ENCODE data around the gene ISY1. TPM values are rescaled to one million over a fixed set of nuclear protein-coding genes. Genes with fewer than 3 reads are reported as not detected.

Gene ISY1
- polyA plus RNA-seq, 2 of the 4 experiments (the other 2 are of a cell fraction) = 23.2 to 27.6 TPM

DNA sequence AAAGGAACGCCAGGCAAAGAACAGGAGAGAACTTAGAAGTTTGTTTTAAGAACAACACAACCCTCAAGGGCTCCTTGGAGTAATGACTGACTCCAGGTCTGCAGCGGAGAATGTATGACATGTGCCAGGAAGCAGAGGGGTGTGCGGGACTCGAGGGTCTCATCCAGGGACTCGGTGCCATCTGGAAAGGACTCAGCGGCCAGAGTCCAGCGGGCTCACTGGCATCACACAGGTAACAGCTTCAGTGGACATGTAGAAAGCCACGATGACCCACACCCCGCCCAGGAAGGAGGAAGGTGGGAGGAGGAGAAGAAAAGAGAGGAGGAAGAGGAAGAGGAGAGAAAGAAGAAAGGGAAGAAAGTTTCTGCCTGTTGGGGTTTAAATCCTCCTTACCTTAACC is 78.8 kb downstream of the ISY1 start:
- ATAC-seq (no peak), FAIRE-seq (no peak), DNase-seq (ENCODE audit: low read depth in 1 of 2, low spot score in 1 of 2) (no peak)
- TF ChIP-seq, protein P1, sequence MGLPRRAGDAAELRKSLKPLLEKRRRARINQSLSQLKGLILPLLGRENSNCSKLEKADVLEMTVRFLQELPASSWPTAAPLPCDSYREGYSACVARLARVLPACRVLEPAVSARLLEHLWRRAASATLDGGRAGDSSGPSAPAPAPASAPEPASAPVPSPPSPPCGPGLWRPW (IDR thresholded peaks at IDR 0.05) = no peak
- no peak for TF ChIP-seq CBX8 (IDR thresholded peaks at IDR 0.05)
- no peak for TF ChIP-seq MAZ (IDR thresholded peaks at IDR 0.05; ENCODE audit: borderline replicate concordance, low read depth, low read length)
- TF ChIP-seq, protein P2, sequence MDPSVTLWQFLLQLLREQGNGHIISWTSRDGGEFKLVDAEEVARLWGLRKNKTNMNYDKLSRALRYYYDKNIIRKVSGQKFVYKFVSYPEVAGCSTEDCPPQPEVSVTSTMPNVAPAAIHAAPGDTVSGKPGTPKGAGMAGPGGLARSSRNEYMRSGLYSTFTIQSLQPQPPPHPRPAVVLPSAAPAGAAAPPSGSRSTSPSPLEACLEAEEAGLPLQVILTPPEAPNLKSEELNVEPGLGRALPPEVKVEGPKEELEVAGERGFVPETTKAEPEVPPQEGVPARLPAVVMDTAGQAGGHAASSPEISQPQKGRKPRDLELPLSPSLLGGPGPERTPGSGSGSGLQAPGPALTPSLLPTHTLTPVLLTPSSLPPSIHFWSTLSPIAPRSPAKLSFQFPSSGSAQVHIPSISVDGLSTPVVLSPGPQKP (IDR thresholded peaks at IDR 0.05; ENCODE audit: low read depth, low read length) = no peak
- TF ChIP-seq, protein P3, sequence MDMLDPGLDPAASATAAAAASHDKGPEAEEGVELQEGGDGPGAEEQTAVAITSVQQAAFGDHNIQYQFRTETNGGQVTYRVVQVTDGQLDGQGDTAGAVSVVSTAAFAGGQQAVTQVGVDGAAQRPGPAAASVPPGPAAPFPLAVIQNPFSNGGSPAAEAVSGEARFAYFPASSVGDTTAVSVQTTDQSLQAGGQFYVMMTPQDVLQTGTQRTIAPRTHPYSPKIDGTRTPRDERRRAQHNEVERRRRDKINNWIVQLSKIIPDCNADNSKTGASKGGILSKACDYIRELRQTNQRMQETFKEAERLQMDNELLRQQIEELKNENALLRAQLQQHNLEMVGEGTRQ (IDR thresholded peaks at IDR 0.05) = no peak
- TF ChIP-seq BHLHE40 (IDR thresholded peaks at IDR 0.05; ENCODE audit: low read depth, low read length) = no peak
- TF ChIP-seq EHMT2 (IDR thresholded peaks at IDR 0.05; ENCODE audit: low read depth) = no peak
- no peak for TF ChIP-seq EHF (CRISPR knock-in tag; IDR thresholded peaks at IDR 0.05)
- no peak for TF ChIP-seq RNF2 (IDR thresholded peaks at IDR 0.05; ENCODE audit: borderline replicate concordance, low read depth)
- Histone ChIP-seq H3K9me3 (no peaks in the 10 kb centered on the region), H3K27ac (no peak overlapping the region), H3K4me2 (no peak overlapping the region), H3K4me3 (no peak overlapping the region), H3K4me1 (no peaks in the 10 kb centered on the region)
- CTCF ChIA-PET = no interaction called here
- POLR2A ChIA-PET = no interaction called here
- WGBS (ENCODE audit: missing lambda C conversion rate) = 80% methylated on average over 9 of the region's 9 CpGs

DNA sequence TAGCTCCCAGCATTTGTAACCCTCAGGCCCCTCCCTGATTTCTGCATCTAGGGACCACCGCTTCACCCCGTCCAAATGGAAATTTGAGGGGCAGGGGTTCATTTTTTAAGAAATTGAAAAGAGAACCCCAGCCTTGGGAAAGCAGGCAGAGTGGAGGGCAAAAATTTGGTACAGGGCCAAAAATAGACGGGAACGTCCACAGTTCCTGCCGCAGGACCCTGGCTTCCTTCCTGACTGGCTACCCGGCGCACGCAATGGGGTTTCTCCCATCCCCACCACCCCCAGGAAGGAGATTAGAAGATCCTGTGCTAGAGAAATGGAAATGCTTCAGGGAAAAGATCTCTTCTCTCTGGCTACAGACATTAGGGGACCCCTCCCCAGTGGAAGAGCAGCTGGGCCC is 79.4 kb downstream of the ISY1 start:
- ATAC-seq (no peak), DNase-seq (ENCODE audit: low read depth in 1 of 2, low spot score in 1 of 2) (no peak), FAIRE-seq (no peak)
- no peaks in the 10 kb centered on the region for H3K4me1 ChIP-seq
- 77% methylated on average over 8 of the region's 8 CpGs for WGBS (ENCODE audit: missing lambda C conversion rate)
- no peak overlapping the region for H3K4me3 ChIP-seq
- H3K4me2 ChIP-seq = no peak overlapping the region
- ChIA-PET CTCF (no interaction called here), POLR2A (no interaction called here)
- TF ChIP-seq TP53 (CRISPR knock-in tag; IDR thresholded peaks at IDR 0.05) (no peak), PHF8 (IDR thresholded peaks at IDR 0.05; ENCODE audit: borderline replicate concordance, low read depth) (no peak), CEBPB (IDR thresholded peaks at IDR 0.05) (no peak), NR3C1 (IDR thresholded peaks at IDR 0.05) (no peak), RNF2 (IDR thresholded peaks at IDR 0.05; ENCODE audit: borderline replicate concordance, low read depth) (no peak), RFX5 (IDR thresholded peaks at IDR 0.05) (no peak), HOXB13 (CRISPR knock-in tag; IDR thresholded peaks at IDR 0.05; ENCODE audit: low read depth) (no peak), KDM5A (IDR thresholded peaks at IDR 0.05) (no peak), CHD4 (IDR thresholded peaks at IDR 0.05; ENCODE audit: borderline replicate concordance) (no peak), RARB (CRISPR knock-in tag; IDR thresholded peaks at IDR 0.05) (no peak), GATA3 (IDR thresholded peaks at IDR 0.05; ENCODE audit: borderline replicate concordance) (no peak)
- TF ChIP-seq, protein P4, sequence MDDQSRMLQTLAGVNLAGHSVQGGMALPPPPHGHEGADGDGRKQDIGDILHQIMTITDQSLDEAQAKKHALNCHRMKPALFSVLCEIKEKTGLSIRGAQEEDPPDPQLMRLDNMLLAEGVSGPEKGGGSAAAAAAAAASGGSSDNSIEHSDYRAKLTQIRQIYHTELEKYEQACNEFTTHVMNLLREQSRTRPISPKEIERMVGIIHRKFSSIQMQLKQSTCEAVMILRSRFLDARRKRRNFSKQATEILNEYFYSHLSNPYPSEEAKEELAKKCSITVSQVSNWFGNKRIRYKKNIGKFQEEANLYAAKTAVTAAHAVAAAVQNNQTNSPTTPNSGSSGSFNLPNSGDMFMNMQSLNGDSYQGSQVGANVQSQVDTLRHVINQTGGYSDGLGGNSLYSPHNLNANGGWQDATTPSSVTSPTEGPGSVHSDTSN (IDR thresholded peaks at IDR 0.05) = no peak
- TF ChIP-seq, protein P1 (IDR thresholded peaks at IDR 0.05) = no peak
- no peaks in the 10 kb centered on the region for H3K9me3 ChIP-seq
- no peak overlapping the region for H3K27ac ChIP-seq

DNA sequence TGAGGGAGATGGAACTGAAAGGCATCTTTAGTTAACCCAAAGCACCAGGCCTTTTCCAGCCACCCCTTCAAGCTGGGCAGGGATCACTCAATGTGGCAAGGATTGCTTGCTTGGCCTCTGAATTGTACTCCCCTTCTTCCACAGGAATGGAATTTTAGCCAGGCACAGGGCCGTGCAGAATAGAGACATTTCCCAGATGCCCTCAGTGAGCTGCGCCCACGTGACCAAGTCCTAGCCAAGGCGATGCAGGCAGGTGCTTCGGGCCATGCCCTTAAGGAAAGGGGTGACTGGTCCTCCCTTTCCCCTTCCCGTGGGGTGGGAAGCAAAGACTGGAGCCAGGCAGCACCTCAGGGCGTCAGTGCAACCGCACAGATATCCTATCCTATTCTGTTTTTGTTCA is 82.4 kb downstream of the ISY1 start:
- Histone ChIP-seq H3K4me1 (no peaks in the 10 kb centered on the region), H3K27ac (no peak overlapping the region), H3K9me3 (no peaks in the 10 kb centered on the region), H3K4me2 (no peak overlapping the region), H3K4me3 (no peak overlapping the region)
- FAIRE-seq = no peak
- POLR2A ChIA-PET = no interaction called here
- CTCF ChIA-PET = interaction anchor here (0.6 to 1.0 kb wide), 2 partner anchors 25 to 90 kb away, joined by 3 to 4 read pairs; no protein-coding TSS in a partner anchor
- DNase-seq (ENCODE audit: low read depth in 1 of 2, low spot score in 1 of 2) = no peak
- WGBS (ENCODE audit: missing lambda C conversion rate) = 70% methylated on average over 6 of the region's 8 CpGs
- no peak for ATAC-seq
- TF ChIP-seq CBX2 (IDR thresholded peaks at IDR 0.05; ENCODE audit: borderline replicate concordance, low read depth) (no peak), GATA3 (IDR thresholded peaks at IDR 0.05; ENCODE audit: borderline replicate concordance) (no peak), RNF2 (IDR thresholded peaks at IDR 0.05; ENCODE audit: borderline replicate concordance, low read depth) (no peak), JUN (IDR thresholded peaks at IDR 0.05) (no peak), TP53 (CRISPR knock-in tag; IDR thresholded peaks at IDR 0.05) (no peak), FOSL2 (IDR thresholded peaks at IDR 0.05) (no peak), FOSL2 (CRISPR knock-in tag; IDR thresholded peaks at IDR 0.05) (no peak), EP300 (IDR thresholded peaks at IDR 0.05) (no peak), SMC3 (IDR thresholded peaks at IDR 0.05) (no peak), POLR2A (IDR thresholded peaks at IDR 0.05; ENCODE audit: low read length) (no peak), EHF (CRISPR knock-in tag; IDR thresholded peaks at IDR 0.05) (no peak), HDAC2 (IDR thresholded peaks at IDR 0.05) (no peak), BHLHE40 (IDR thresholded peaks at IDR 0.05; ENCODE audit: low read depth, low read length) (no peak), KDM5A (IDR thresholded peaks at IDR 0.05) (no peak), ZNF302 (CRISPR knock-in tag; IDR thresholded peaks at IDR 0.05) (no peak), FOSB (CRISPR knock-in tag; IDR thresholded peaks at IDR 0.05) (no peak)
- TF ChIP-seq, protein P3 (IDR thresholded peaks at IDR 0.05) = no peak
- TF ChIP-seq, protein P1 (IDR thresholded peaks at IDR 0.05) = no peak
- TF ChIP-seq, protein P5, sequence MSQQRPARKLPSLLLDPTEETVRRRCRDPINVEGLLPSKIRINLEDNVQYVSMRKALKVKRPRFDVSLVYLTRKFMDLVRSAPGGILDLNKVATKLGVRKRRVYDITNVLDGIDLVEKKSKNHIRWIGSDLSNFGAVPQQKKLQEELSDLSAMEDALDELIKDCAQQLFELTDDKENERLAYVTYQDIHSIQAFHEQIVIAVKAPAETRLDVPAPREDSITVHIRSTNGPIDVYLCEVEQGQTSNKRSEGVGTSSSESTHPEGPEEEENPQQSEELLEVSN (IDR thresholded peaks at IDR 0.05; ENCODE audit: borderline replicate concordance, low read depth) = no peak
